ENCODE results near the gene PRAC1. TPM values are rescaled to one million over a fixed set of nuclear protein-coding genes. Genes with fewer than 3 reads are reported as not detected.

Gene PRAC1
- polyA plus RNA-seq, 1 of the 3 experiments (the other 2 are of a cell fraction): not detected

DNA sequence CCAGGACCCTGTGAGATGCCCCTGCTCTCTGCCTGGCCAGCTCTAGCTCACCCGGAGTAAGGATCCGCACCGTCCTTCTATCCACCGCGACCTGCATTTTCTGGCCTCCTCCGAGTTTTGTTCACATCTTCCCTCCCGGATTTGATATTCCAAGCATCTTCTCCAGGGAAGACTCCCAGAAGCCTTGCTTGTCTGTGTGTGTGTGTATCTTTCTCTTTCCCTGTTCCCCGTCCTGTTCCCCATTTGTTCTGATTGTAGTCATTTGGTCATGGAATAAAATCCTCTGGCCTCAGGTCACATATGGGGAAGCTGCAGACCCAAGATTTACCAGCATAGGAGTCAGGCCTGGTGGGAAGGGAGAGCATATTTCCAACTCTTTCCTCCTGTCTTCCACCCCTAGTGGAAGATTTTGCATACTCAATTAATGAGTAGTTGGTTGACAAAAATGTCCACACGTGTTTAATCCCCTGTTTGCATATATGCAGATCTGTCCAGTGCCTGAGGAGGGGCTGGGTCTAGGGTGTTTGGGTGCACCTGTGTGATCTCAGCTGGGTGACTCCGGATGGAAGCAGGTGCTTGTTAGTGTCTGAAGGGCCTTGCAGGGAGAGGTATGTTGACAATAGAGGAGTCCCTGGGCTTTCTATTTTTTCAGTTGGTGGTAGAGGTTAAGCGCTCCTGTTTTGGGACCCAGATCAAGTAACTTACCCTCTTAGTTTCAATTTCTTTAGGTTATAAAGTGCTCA is 1.9 kb downstream of the PRAC1 start:
- Histone ChIP-seq H3K27ac (ENCODE audit: low read depth in 2 of 2, low read length in 1 of 2) (no peak overlapping the region), H3K79me2 (ENCODE audit: insufficient read depth) (no peaks in the 10 kb centered on the region), H3K36me3 (replicated peaks in 1 of 2; ENCODE audit: control insufficient read depth in 1 of 2, insufficient read depth in 2 of 2, low read length in 1 of 2) (no peaks in the 10 kb centered on the region), H2AFZ (ENCODE audit: low read depth) (no peak overlapping the region), H3K9me3 (no peaks in the 10 kb centered on the region), H3K27me3 (ENCODE audit: insufficient read depth) (peaks cover 94% of the 10 kb centered on the region), H3K4me1 (ENCODE audit: control insufficient read depth in 1 of 2, insufficient read depth in 2 of 2, low read depth in 1 of 2, low read length in 1 of 2) (no peaks in the 10 kb centered on the region), H3K4me3 (ENCODE audit: low read depth in 2 of 2, low read length in 1 of 2) (no peak overlapping the region), H3K4me2 (no peak overlapping the region), H3F3A (replicated peaks; ENCODE audit: insufficient read depth) (no peaks in the 10 kb centered on the region), H3K9me2 (no peaks in the 10 kb centered on the region), H4K20me1 (ENCODE audit: insufficient read depth) (peaks cover 5% of the 10 kb centered on the region; the same call in 1 of the 2 replicates), H3K9ac (no peak overlapping the region)
- POLR2A ChIA-PET: no interaction called here
- 35% methylated on average over 9 of the region's 11 CpGs for WGBS (ENCODE audit: low lambda C conversion rate)
- CTCF ChIA-PET: interaction anchor here (0.8 to 13.9 kb wide), 8 partner anchors 11 to 312 kb away, joined by 3 to 328 read pairs (median 4); no protein-coding TSS in a partner anchor
- DNase-seq: no peak
- TF ChIP-seq YY1 (IDR thresholded peaks at IDR 0.05; ENCODE audit: low read depth): no peak
- no peak for TF ChIP-seq RXRA (IDR thresholded peaks at IDR 0.05; ENCODE audit: borderline replicate concordance, low read depth)
- no peak for TF ChIP-seq JUND (IDR thresholded peaks at IDR 0.05)
- no peak for TF ChIP-seq GATA2 (CRISPR knock-in tag; IDR thresholded peaks at IDR 0.05)
- no peak for TF ChIP-seq TEAD4 (IDR thresholded peaks at IDR 0.05; ENCODE audit: borderline replicate concordance, insufficient read depth)
- no peak for TF ChIP-seq TCF12 (IDR thresholded peaks at IDR 0.05)
- no peak for TF ChIP-seq EZH2phosphoT487 (IDR thresholded peaks at IDR 0.05; ENCODE audit: borderline replicate concordance, low read depth)
- no peak for TF ChIP-seq ELF1 (IDR thresholded peaks at IDR 0.05)
- TF ChIP-seq, protein P1, sequence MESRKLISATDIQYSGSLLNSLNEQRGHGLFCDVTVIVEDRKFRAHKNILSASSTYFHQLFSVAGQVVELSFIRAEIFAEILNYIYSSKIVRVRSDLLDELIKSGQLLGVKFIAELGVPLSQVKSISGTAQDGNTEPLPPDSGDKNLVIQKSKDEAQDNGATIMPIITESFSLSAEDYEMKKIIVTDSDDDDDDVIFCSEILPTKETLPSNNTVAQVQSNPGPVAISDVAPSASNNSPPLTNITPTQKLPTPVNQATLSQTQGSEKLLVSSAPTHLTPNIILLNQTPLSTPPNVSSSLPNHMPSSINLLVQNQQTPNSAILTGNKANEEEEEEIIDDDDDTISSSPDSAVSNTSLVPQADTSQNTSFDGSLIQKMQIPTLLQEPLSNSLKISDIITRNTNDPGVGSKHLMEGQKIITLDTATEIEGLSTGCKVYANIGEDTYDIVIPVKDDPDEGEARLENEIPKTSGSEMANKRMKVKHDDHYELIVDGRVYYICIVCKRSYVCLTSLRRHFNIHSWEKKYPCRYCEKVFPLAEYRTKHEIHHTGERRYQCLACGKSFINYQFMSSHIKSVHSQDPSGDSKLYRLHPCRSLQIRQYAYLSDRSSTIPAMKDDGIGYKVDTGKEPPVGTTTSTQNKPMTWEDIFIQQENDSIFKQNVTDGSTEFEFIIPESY (IDR thresholded peaks at IDR 0.05; ENCODE audit: borderline replicate concordance, low read depth): no peak
- no peak for TF ChIP-seq POLR2AphosphoS5 (IDR thresholded peaks at IDR 0.05; ENCODE audit: low read depth, low read length)
- TF ChIP-seq, protein P2, sequence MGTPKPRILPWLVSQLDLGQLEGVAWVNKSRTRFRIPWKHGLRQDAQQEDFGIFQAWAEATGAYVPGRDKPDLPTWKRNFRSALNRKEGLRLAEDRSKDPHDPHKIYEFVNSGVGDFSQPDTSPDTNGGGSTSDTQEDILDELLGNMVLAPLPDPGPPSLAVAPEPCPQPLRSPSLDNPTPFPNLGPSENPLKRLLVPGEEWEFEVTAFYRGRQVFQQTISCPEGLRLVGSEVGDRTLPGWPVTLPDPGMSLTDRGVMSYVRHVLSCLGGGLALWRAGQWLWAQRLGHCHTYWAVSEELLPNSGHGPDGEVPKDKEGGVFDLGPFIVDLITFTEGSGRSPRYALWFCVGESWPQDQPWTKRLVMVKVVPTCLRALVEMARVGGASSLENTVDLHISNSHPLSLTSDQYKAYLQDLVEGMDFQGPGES (IDR thresholded peaks at IDR 0.05; ENCODE audit: low read depth, low read length): no peak
- no peak for TF ChIP-seq CHD2 (IDR thresholded peaks at IDR 0.05; ENCODE audit: low read length, partially characterized antibody)
- TF ChIP-seq NRF1 (IDR thresholded peaks at IDR 0.05; ENCODE audit: low read depth, low read length): no peak

DNA sequence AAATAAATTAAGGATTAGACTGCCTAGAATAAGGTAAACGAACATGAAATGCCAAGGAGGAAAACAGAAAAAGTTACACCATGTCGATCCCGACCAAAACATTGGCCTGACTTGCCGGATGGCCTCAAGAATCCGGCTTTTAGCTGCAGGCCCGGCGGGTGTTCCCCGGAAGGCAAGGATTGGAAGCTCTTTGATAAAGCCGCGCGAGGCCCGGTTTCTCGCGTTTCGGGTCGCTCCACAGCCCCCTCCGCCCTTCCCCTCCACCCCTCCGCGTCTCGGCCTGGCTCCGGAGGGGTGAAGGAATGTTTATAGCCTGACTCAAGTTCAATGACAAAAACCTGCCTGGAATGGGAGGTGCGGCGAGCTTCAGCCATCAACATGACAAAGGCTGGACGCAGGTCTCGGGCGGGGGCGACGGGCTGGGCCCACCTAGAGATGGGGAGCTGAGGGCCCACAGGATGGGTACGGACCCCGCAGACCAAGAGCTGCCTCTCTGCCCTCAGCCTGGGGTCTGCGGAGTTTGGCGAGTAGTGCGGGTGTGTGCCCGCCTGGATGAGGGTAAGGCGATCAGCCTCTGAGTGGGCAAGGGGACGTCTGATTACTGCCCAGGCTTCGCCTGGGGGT is 2.6 kb downstream of the PRAC1 start:
- POLR2A ChIA-PET: no interaction called here
- WGBS (ENCODE audit: low lambda C conversion rate): 32% methylated on average over 35 of the region's 37 CpGs
- no peak overlapping the region for H3K4me2 ChIP-seq
- peaks cover 94% of the 10 kb centered on the region for H3K27me3 ChIP-seq (ENCODE audit: insufficient read depth)
- H3K27ac ChIP-seq (ENCODE audit: low read depth in 2 of 2, low read length in 1 of 2): no peak overlapping the region
- no peak overlapping the region for H2AFZ ChIP-seq (ENCODE audit: low read depth)
- no peaks in the 10 kb centered on the region for H3K9me2 ChIP-seq
- no peaks in the 10 kb centered on the region for H3K36me3 ChIP-seq (replicated peaks in 1 of 2; ENCODE audit: control insufficient read depth in 1 of 2, insufficient read depth in 2 of 2, low read length in 1 of 2)
- no peaks in the 10 kb centered on the region for H3K9me3 ChIP-seq
- no peak overlapping the region for H3K9ac ChIP-seq
- CTCF ChIA-PET: interaction anchor here (0.8 to 13.9 kb wide), 7 partner anchors 48 to 313 kb away, joined by 3 to 328 read pairs (median 4); no protein-coding TSS in a partner anchor
- TF ChIP-seq, protein P3, sequence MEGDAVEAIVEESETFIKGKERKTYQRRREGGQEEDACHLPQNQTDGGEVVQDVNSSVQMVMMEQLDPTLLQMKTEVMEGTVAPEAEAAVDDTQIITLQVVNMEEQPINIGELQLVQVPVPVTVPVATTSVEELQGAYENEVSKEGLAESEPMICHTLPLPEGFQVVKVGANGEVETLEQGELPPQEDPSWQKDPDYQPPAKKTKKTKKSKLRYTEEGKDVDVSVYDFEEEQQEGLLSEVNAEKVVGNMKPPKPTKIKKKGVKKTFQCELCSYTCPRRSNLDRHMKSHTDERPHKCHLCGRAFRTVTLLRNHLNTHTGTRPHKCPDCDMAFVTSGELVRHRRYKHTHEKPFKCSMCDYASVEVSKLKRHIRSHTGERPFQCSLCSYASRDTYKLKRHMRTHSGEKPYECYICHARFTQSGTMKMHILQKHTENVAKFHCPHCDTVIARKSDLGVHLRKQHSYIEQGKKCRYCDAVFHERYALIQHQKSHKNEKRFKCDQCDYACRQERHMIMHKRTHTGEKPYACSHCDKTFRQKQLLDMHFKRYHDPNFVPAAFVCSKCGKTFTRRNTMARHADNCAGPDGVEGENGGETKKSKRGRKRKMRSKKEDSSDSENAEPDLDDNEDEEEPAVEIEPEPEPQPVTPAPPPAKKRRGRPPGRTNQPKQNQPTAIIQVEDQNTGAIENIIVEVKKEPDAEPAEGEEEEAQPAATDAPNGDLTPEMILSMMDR (IDR thresholded peaks at IDR 0.05): no peak
- no peak for TF ChIP-seq ELF1 (IDR thresholded peaks at IDR 0.05)
- no peak for TF ChIP-seq TCF12 (IDR thresholded peaks at IDR 0.05)
- H3K4me3 ChIP-seq (ENCODE audit: low read depth in 2 of 2, low read length in 1 of 2): no peak overlapping the region
- peak; percentile 47 for DNase-seq
- peaks cover 5% of the 10 kb centered on the region; the same call in 1 of the 2 replicates for H4K20me1 ChIP-seq (ENCODE audit: insufficient read depth)
- H3K4me1 ChIP-seq (ENCODE audit: control insufficient read depth in 1 of 2, insufficient read depth in 2 of 2, low read depth in 1 of 2, low read length in 1 of 2): no peaks in the 10 kb centered on the region
- no peaks in the 10 kb centered on the region for H3K79me2 ChIP-seq (ENCODE audit: insufficient read depth)
- H3F3A ChIP-seq (replicated peaks; ENCODE audit: insufficient read depth): peaks cover 3% of the 10 kb centered on the region

All from SK-N-SH (cell line).